Memory B cell (primary cell): ENCODE data around the gene MRO.

Experiments
- ATAC-seq: fragments of 150-1000 bp; cut with Tn5 transposase; 2 replicates; pipeline ENCODE4 v1.10.0; 2021; ENCODE audit warnings: low read depth, mild to moderate bottlenecking, moderate library complexity
- DNase-seq, 2 donors: peaks; one replicate each; pipeline ENCODE4 v3.0.0; 2022; ENCODE audit warnings: low spot score in 2 of 2
- H3K27ac Mint-ChIP-seq: one replicate; pipeline ENCODE4 v1.8.0; 2022; ENCODE audit warnings: mild to moderate bottlenecking, moderate library complexity, mixed read lengths
- H3K27me3 Mint-ChIP-seq: one replicate; pipeline ENCODE4 v1.8.0; 2022; ENCODE audit warnings: mixed read lengths
- H3K36me3 Mint-ChIP-seq: one replicate; pipeline ENCODE4 v1.8.0; 2022; ENCODE audit warnings: mild to moderate bottlenecking, mixed read lengths
- H3K4me1 Mint-ChIP-seq: one replicate; pipeline ENCODE4 v1.8.0; 2022; ENCODE audit warnings: mixed read lengths
- H3K4me3 Mint-ChIP-seq: one replicate; pipeline ENCODE4 v1.8.0; 2022; ENCODE audit warnings: mild to moderate bottlenecking, moderate library complexity, mixed read lengths
- H3K9me3 Mint-ChIP-seq: one replicate; pipeline ENCODE4 v1.8.0; 2022; ENCODE audit warnings: mixed read lengths

MRO gene

GRCh38 chr18:50754297-50754696, 65.5 kb downstream of the MRO start:
- Mint-ChIP-seq H3K4me1 (no peaks in the 10 kb centered on the region), H3K9me3 (no peaks in the 10 kb centered on the region), H3K27me3 (peaks cover 24% of the 10 kb centered on the region), H3K4me3 (no peak overlapping the region), H3K36me3 (no peaks in the 10 kb centered on the region), H3K27ac (no peak overlapping the region)
- DNase-seq: no peak
- ATAC-seq: no peak

- H3K27me3 Mint-ChIP-seq: peaks cover 27% of the 10 kb centered on the region
- H3K27ac Mint-ChIP-seq: no peak overlapping the region
- H3K4me1 Mint-ChIP-seq: no peaks in the 10 kb centered on the region
- DNase-seq: no peak
- H3K36me3 Mint-ChIP-seq: no peaks in the 10 kb centered on the region
- ATAC-seq: no peak
- no peaks in the 10 kb centered on the region for H3K9me3 Mint-ChIP-seq
- H3K4me3 Mint-ChIP-seq: no peak overlapping the region
Measured at GRCh38 chr18:50753311-50753710, 66.5 kb downstream of the MRO start.

GRCh38 chr18:50751947-50752346, 67.9 kb downstream of the MRO start:
- DNase-seq: no peak
- Mint-ChIP-seq H3K9me3 (no peaks in the 10 kb centered on the region), H3K27me3 (peaks cover 26% of the 10 kb centered on the region), H3K4me1 (no peaks in the 10 kb centered on the region), H3K36me3 (no peaks in the 10 kb centered on the region), H3K27ac (no peak overlapping the region), H3K4me3 (no peak overlapping the region)
- no peak for ATAC-seq

GRCh38 chr18:50751490-50751889, 68.3 kb downstream of the MRO start:
- H3K36me3 Mint-ChIP-seq: no peaks in the 10 kb centered on the region
- no peaks in the 10 kb centered on the region for H3K9me3 Mint-ChIP-seq
- DNase-seq (no peak), ATAC-seq (no peak)
- H3K27ac Mint-ChIP-seq: no peak overlapping the region
- no peaks in the 10 kb centered on the region for H3K4me1 Mint-ChIP-seq
- peaks cover 27% of the 10 kb centered on the region for H3K27me3 Mint-ChIP-seq
- H3K4me3 Mint-ChIP-seq: no peak overlapping the region

GRCh38 chr18:50750546-50750945, 69.3 kb downstream of the MRO start:
- no peak for ATAC-seq
- Mint-ChIP-seq H3K36me3 (no peaks in the 10 kb centered on the region), H3K9me3 (no peaks in the 10 kb centered on the region), H3K27me3 (peaks cover 24% of the 10 kb centered on the region), H3K27ac (no peak overlapping the region), H3K4me1 (no peaks in the 10 kb centered on the region), H3K4me3 (no peak overlapping the region)
- DNase-seq: no peak

GRCh38 chr18:50749945-50750344, 69.9 kb downstream of the MRO start:
- no peak for ATAC-seq
- Mint-ChIP-seq H3K36me3 (no peaks in the 10 kb centered on the region), H3K4me3 (no peak overlapping the region), H3K27me3 (peaks cover 21% of the 10 kb centered on the region), H3K4me1 (no peaks in the 10 kb centered on the region), H3K9me3 (no peaks in the 10 kb centered on the region), H3K27ac (peak overlapping the region; percentile 39)
- no peak for DNase-seq

- ATAC-seq (no peak), DNase-seq (no peak)
- H3K4me1 Mint-ChIP-seq: no peaks in the 10 kb centered on the region
- H3K27me3 Mint-ChIP-seq: peaks cover 21% of the 10 kb centered on the region
- H3K9me3 Mint-ChIP-seq: no peaks in the 10 kb centered on the region
- no peak overlapping the region for H3K4me3 Mint-ChIP-seq
- no peaks in the 10 kb centered on the region for H3K36me3 Mint-ChIP-seq
- no peak overlapping the region for H3K27ac Mint-ChIP-seq
Measured at GRCh38 chr18:50749421-50749820, 70.4 kb downstream of the MRO start.

- H3K4me3 Mint-ChIP-seq: no peak overlapping the region
- no peaks in the 10 kb centered on the region for H3K4me1 Mint-ChIP-seq
- no peak for DNase-seq
- H3K27me3 Mint-ChIP-seq: peaks cover 21% of the 10 kb centered on the region
- H3K27ac Mint-ChIP-seq: no peak overlapping the region
- no peak for ATAC-seq
- H3K36me3 Mint-ChIP-seq: no peaks in the 10 kb centered on the region
- H3K9me3 Mint-ChIP-seq: peaks cover 2% of the 10 kb centered on the region
Measured at GRCh38 chr18:50748243-50749229, 71.3 kb downstream of the MRO start.

- peaks cover 2% of the 10 kb centered on the region for H3K9me3 Mint-ChIP-seq
- H3K4me3 Mint-ChIP-seq: no peak overlapping the region
- H3K27me3 Mint-ChIP-seq: peaks cover 21% of the 10 kb centered on the region
Measured at GRCh38 chr18:50747849-50748242, 72.0 kb downstream of the MRO start.

GRCh38 chr18:50745945-50746344, 73.9 kb downstream of the MRO start:
- DNase-seq: no peak
- ATAC-seq: no peak
- no peak overlapping the region for H3K4me3 Mint-ChIP-seq
- H3K9me3 Mint-ChIP-seq: peaks cover 2% of the 10 kb centered on the region
- H3K27me3 Mint-ChIP-seq: peaks cover 10% of the 10 kb centered on the region
- H3K27ac Mint-ChIP-seq: no peak overlapping the region
- no peaks in the 10 kb centered on the region for H3K4me1 Mint-ChIP-seq
- no peaks in the 10 kb centered on the region for H3K36me3 Mint-ChIP-seq

More at GRCh38 chr18:50747849-50748242, 72.0 kb downstream of the MRO start:
- Mint-ChIP-seq H3K27ac (no peak overlapping the region), H3K36me3 (no peaks in the 10 kb centered on the region), H3K4me1 (no peaks in the 10 kb centered on the region)
- ATAC-seq (no peak), DNase-seq (no peak)
